Lower leg skin (tissue), 3 donors: ENCODE measurements around the gene SDK1.

Experiments
- CTCF ChIP-seq, 3 donors: fragments of 450-650 bp; IDR thresholded peaks; one replicate each; pipeline ENCODE4 v1.5.1; 2016; ENCODE audit warnings: antibody characterized with exemption in 3 of 3, mild to moderate bottlenecking in 3 of 3, moderate library complexity in 2 of 3
- POLR2A ChIP-seq, 2 donors: fragments of 450-650 bp; IDR thresholded peaks; one replicate each; pipeline ENCODE4 v1.6.1; 2016 to 2017; ENCODE audit warnings: antibody characterized with exemption in 2 of 2, mild to moderate bottlenecking in 1 of 2, moderate library complexity in 1 of 2

GRCh38 chr7:3695602-3696001 lies 394.6 kb downstream of the SDK1 start:
- no peak for TF ChIP-seq CTCF (IDR thresholded peaks at IDR 0.05)
- TF ChIP-seq POLR2A (IDR thresholded peaks at IDR 0.05): no peak
